CD8-positive, alpha-beta memory T cell (primary cell): ENCODE measurements around the gene NDUFAF4. TPM values are rescaled to one million over a fixed set of nuclear protein-coding genes. Genes with fewer than 3 reads are reported as not detected.

Experiments used
- CTCF ChIA-PET: fragments of 350-600 bp; sonication (Branson Sonifier 250); formaldehyde crosslinking; loops from one replicate; lab custom pipeline; 2021; ENCODE audit warnings: antibody characterized with exemption; lab: Charles Lee
- POLR2A ChIA-PET: fragments of 350-600 bp; sonication (Branson Sonifier 250); formaldehyde crosslinking; loops from one replicate; lab custom pipeline; 2021; ENCODE audit warnings: antibody characterized with exemption; lab: Charles Lee
- DNase-seq, 5 donors: peaks; one replicate each; pipeline versions ENCODE4 v3.0.0 to v3.0.0-alpha.2; 2020 to 2022; ENCODE audit warnings: mixed read lengths in 1 of 5
- H3K27ac ChIP-seq: one replicate; pipeline ENCODE4 v1.7.0; 2013; ENCODE audit warnings: low read depth, mild to moderate bottlenecking, low read length, moderate library complexity
- H3K27me3 ChIP-seq: 2 replicates; pipeline ENCODE4 v1.7.0; 2013; ENCODE audit warnings: low read length, mild to moderate bottlenecking; ENCODE audit not compliant: insufficient read depth, poor library complexity, severe bottlenecking
- H3K36me3 ChIP-seq: 2 replicates; pipeline ENCODE4 v1.7.0; 2013; ENCODE audit warnings: mild to moderate bottlenecking, low read length, moderate library complexity; ENCODE audit not compliant: insufficient read depth
- H3K4me1 ChIP-seq: 2 replicates; pipeline ENCODE4 v1.7.0; 2013; ENCODE audit warnings: mild to moderate bottlenecking, low read length, moderate library complexity; ENCODE audit not compliant: insufficient read depth
- H3K4me3 ChIP-seq: 2 replicates; pipeline ENCODE4 v1.7.0; 2013; ENCODE audit warnings: mild to moderate bottlenecking, low read length
- H3K9me3 ChIP-seq: 2 replicates; pipeline ENCODE4 v1.7.0; 2013; ENCODE audit warnings: mild to moderate bottlenecking, low read length
- H3K27ac Mint-ChIP-seq, 8 donors: one replicate each; pipeline ENCODE4 v1.8.0; 2020 to 2021; ENCODE audit warnings: mixed read lengths in 8 of 8, mild to moderate bottlenecking in 6 of 8, inconsistent platforms in 3 of 8, moderate library complexity in 3 of 8
- H3K27me3 Mint-ChIP-seq, 2 donors: one replicate each; pipeline ENCODE4 v1.8.0; 2020 to 2021; ENCODE audit warnings: mixed read lengths in 2 of 2, mild to moderate bottlenecking in 1 of 2, moderate library complexity in 1 of 2
- H3K36me3 Mint-ChIP-seq, 3 donors: one replicate each; pipeline ENCODE4 v1.8.0; 2020 to 2021; ENCODE audit warnings: mixed read lengths in 3 of 3, inconsistent platforms in 1 of 3, mild to moderate bottlenecking in 1 of 3
- H3K4me1 Mint-ChIP-seq, 3 donors: one replicate each; pipeline ENCODE4 v1.8.0; 2020 to 2021; ENCODE audit warnings: mixed read lengths in 3 of 3, inconsistent platforms in 1 of 3, mild to moderate bottlenecking in 1 of 3
- H3K4me3 Mint-ChIP-seq, 7 donors: one replicate each; pipeline ENCODE4 v1.8.0; 2020 to 2021; ENCODE audit warnings: mixed read lengths in 7 of 7, mild to moderate bottlenecking in 6 of 7, moderate library complexity in 4 of 7, inconsistent platforms in 2 of 7
- H3K9me3 Mint-ChIP-seq, 5 donors: one replicate each; pipeline ENCODE4 v1.8.0; 2020 to 2022; ENCODE audit warnings: mixed read lengths in 5 of 5, mild to moderate bottlenecking in 3 of 5, moderate library complexity in 2 of 5, inconsistent platforms in 1 of 5
- polyA plus RNA-seq: library from polyadenylated mRNA; unstranded; fragments of 300-500 nt; fragmentation: Illumina TruSeq; gene quantifications from one replicate; pipeline ENCODE4 v1.2.3, GENCODE V29; 2021
- total RNA-seq, 2 experiments: library from RNA; stranded (reverse); gene quantifications; one replicate each; pipeline ENCODE4 v1.2.3, GENCODE V29; 2021

Gene NDUFAF4
- total RNA-seq = 10 to 100 TPM; 69.3 to 76.5 TPM
- polyA plus RNA-seq = 84.9 TPM

GRCh38 chr6:96897396-96898240, at the start of gene NDUFAF4:
NDUFAF4 (minus strand) TSS chr6:96897891; CDS start chr6:96897801, 90 bp downstream.
- H3K4me1 ChIP-seq = peaks cover 32% of the 10 kb centered on the region
- peak within 1 kb of the TSS; percentile 93 to 98 (median 97) for H3K4me3 Mint-ChIP-seq
- CTCF ChIA-PET = interaction anchor here (0.7 to 3.3 kb wide), 13 partner anchors 9 to 162 kb away, joined by 3 to 15 read pairs (median 3); partner anchors contain the start of gene KLHL32
- H3K27me3 ChIP-seq = no peaks in the 10 kb centered on the region
- H3K27ac ChIP-seq = peak within 1 kb of the TSS; percentile 92
- peaks cover 0 to 29% (median 3%) of the 10 kb centered on the region in 3 donors for H3K36me3 Mint-ChIP-seq
- H3K27me3 Mint-ChIP-seq = peaks cover 2 to 7% of the 10 kb centered on the region in 2 donors
- H3K27ac Mint-ChIP-seq = peak within 1 kb of the TSS; percentile 87 to 99 (median 96)
- POLR2A ChIA-PET = interaction anchor here (0.8 to 2.7 kb wide), 4 partner anchors 15 to 367 kb away, joined by 3 to 16 read pairs (median 5); partner anchors contain the start of gene KLHL32
- H3K9me3 Mint-ChIP-seq = no peaks in the 10 kb centered on the region
- peak; percentile 94 to 97 (median 95) for DNase-seq
- peak within 1 kb of the TSS; percentile 78 for H3K4me3 ChIP-seq
- H3K36me3 ChIP-seq = peaks cover 13% of the 10 kb centered on the region
- H3K4me1 Mint-ChIP-seq = peaks cover 26 to 46% (median 40%) of the 10 kb centered on the region in 3 donors
- no peaks in the 10 kb centered on the region for H3K9me3 ChIP-seq

- no peak for DNase-seq
- H3K36me3 Mint-ChIP-seq = peaks cover 0 to 9% (median 0%) of the 10 kb centered on the region in 3 donors
These were observed 49.4 kb upstream of the NDUFAF4 start for GRCh38 chr6:96947055-96947454.

GRCh38 chr6:96943555-96944215, 46.0 kb upstream of the NDUFAF4 start:
- Histone ChIP-seq H3K4me1 (no peaks in the 10 kb centered on the region), H3K9me3 (no peaks in the 10 kb centered on the region), H3K27ac (no peak overlapping the region), H3K4me3 (no peak overlapping the region), H3K27me3 (no peaks in the 10 kb centered on the region), H3K36me3 (no peaks in the 10 kb centered on the region)
- CTCF ChIA-PET = no interaction called here
- Mint-ChIP-seq H3K9me3 (no peaks in the 10 kb centered on the region), H3K4me1 (peaks cover 6 to 13% (median 7%) of the 10 kb centered on the region in 3 donors), H3K36me3 (peaks cover 0 to 3% (median under 1%) of the 10 kb centered on the region in 3 donors), H3K27me3 (peaks cover 0 to 2% of the 10 kb centered on the region in 2 donors), H3K27ac (no peak overlapping the region), H3K4me3 (no peak overlapping the region)
- DNase-seq = no peak
- POLR2A ChIA-PET = no interaction called here

More at GRCh38 chr6:96947055-96947454, 49.4 kb upstream of the NDUFAF4 start:
- Mint-ChIP-seq H3K27me3 (peaks cover 0 to 3% of the 10 kb centered on the region in 2 donors), H3K9me3 (no peaks in the 10 kb centered on the region), H3K27ac (peak overlapping the region in 4 of 8 donors; percentile 40 to 77 (median 52)), H3K4me3 (peak overlapping the region in 1 of 7 donors; percentile 9), H3K4me1 (peaks cover 6 to 13% (median 7%) of the 10 kb centered on the region in 3 donors)
- Histone ChIP-seq H3K27ac (no peak overlapping the region), H3K36me3 (no peaks in the 10 kb centered on the region), H3K4me1 (no peaks in the 10 kb centered on the region), H3K27me3 (no peaks in the 10 kb centered on the region), H3K4me3 (no peak overlapping the region), H3K9me3 (no peaks in the 10 kb centered on the region)
- POLR2A ChIA-PET = no interaction called here
- CTCF ChIA-PET = no interaction called here

GRCh38 chr6:96942676-96943075, 45.0 kb upstream of the NDUFAF4 start:
- H3K27ac Mint-ChIP-seq = no peak overlapping the region
- H3K27me3 Mint-ChIP-seq = peaks cover 0 to 2% of the 10 kb centered on the region in 2 donors
- no peak overlapping the region for H3K4me3 ChIP-seq
- DNase-seq = no peak
- no peaks in the 10 kb centered on the region for H3K27me3 ChIP-seq
- H3K4me1 Mint-ChIP-seq = peaks cover 6 to 13% (median 7%) of the 10 kb centered on the region in 3 donors
- ChIA-PET POLR2A (no interaction called here), CTCF (no interaction called here)
- peaks cover 0 to 3% (median 0%) of the 10 kb centered on the region in 3 donors for H3K36me3 Mint-ChIP-seq
- no peaks in the 10 kb centered on the region for H3K36me3 ChIP-seq
- H3K27ac ChIP-seq = no peak overlapping the region
- no peaks in the 10 kb centered on the region for H3K9me3 Mint-ChIP-seq
- H3K4me3 Mint-ChIP-seq = no peak overlapping the region
- H3K9me3 ChIP-seq = no peaks in the 10 kb centered on the region
- no peaks in the 10 kb centered on the region for H3K4me1 ChIP-seq

GRCh38 chr6:96940322-96940721, 42.6 kb upstream of the NDUFAF4 start:
- H3K4me1 ChIP-seq = no peaks in the 10 kb centered on the region
- no peaks in the 10 kb centered on the region for H3K9me3 ChIP-seq
- H3K36me3 ChIP-seq = no peaks in the 10 kb centered on the region
- CTCF ChIA-PET = no interaction called here
- no peaks in the 10 kb centered on the region for H3K27me3 ChIP-seq
- no peak overlapping the region for H3K27ac Mint-ChIP-seq
- H3K36me3 Mint-ChIP-seq = peaks cover 0 to 3% (median 0%) of the 10 kb centered on the region in 3 donors
- peaks cover 0 to 4% of the 10 kb centered on the region in 2 donors for H3K27me3 Mint-ChIP-seq
- H3K27ac ChIP-seq = no peak overlapping the region
- no peak overlapping the region for H3K4me3 Mint-ChIP-seq
- no peaks in the 10 kb centered on the region for H3K9me3 Mint-ChIP-seq
- no peak overlapping the region for H3K4me3 ChIP-seq
- H3K4me1 Mint-ChIP-seq = no peaks in the 10 kb centered on the region
- POLR2A ChIA-PET = no interaction called here
- no peak for DNase-seq

- Mint-ChIP-seq H3K4me3 (no peak overlapping the region), H3K27me3 (peaks cover 0 to 4% of the 10 kb centered on the region in 2 donors), H3K36me3 (peaks cover 0 to 3% (median 0%) of the 10 kb centered on the region in 3 donors), H3K4me1 (no peaks in the 10 kb centered on the region), H3K9me3 (no peaks in the 10 kb centered on the region), H3K27ac (no peak overlapping the region)
- no peaks in the 10 kb centered on the region for H3K36me3 ChIP-seq
- H3K4me3 ChIP-seq = no peak overlapping the region
- H3K27ac ChIP-seq = no peak overlapping the region
- H3K4me1 ChIP-seq = no peaks in the 10 kb centered on the region
- no peaks in the 10 kb centered on the region for H3K9me3 ChIP-seq
- POLR2A ChIA-PET = no interaction called here
- CTCF ChIA-PET = interaction anchor here (1.2 kb wide), 1 partner anchor 23 kb away, joined by 3 read pairs; no protein-coding TSS in a partner anchor
- DNase-seq = no peak
- H3K27me3 ChIP-seq = no peaks in the 10 kb centered on the region
These were observed 41.5 kb upstream of the NDUFAF4 start for GRCh38 chr6:96939007-96939805.

- no peak overlapping the region for H3K27ac Mint-ChIP-seq
- POLR2A ChIA-PET = no interaction called here
- Histone ChIP-seq H3K27me3 (no peaks in the 10 kb centered on the region), H3K36me3 (no peaks in the 10 kb centered on the region), H3K4me3 (no peak overlapping the region), H3K4me1 (no peaks in the 10 kb centered on the region), H3K27ac (no peak overlapping the region), H3K9me3 (no peaks in the 10 kb centered on the region)
- no peaks in the 10 kb centered on the region for H3K4me1 Mint-ChIP-seq
- H3K36me3 Mint-ChIP-seq = peaks cover 0 to 5% (median 0%) of the 10 kb centered on the region in 3 donors
- H3K9me3 Mint-ChIP-seq = no peaks in the 10 kb centered on the region
- peaks cover 0 to 6% of the 10 kb centered on the region in 2 donors for H3K27me3 Mint-ChIP-seq
- CTCF ChIA-PET = no interaction called here
- no peak overlapping the region for H3K4me3 Mint-ChIP-seq
- no peak for DNase-seq
These were observed 36.4 kb upstream of the NDUFAF4 start for GRCh38 chr6:96934087-96934486.
